Stimulated activated CD4-positive, alpha-beta T cell treated with anti-CD3 and anti-CD28 coated beads, Interleukin-15, amount 100 ng/mL, for 24 hours (primary cell): ENCODE measurements around the gene CTBS.
A peak's percentile ranks its signal among the peaks of the same experiment; 100 is the strongest.
"Not testable (repeated sequence)": the region's sequence is repeated elsewhere in the genome, so short reads cannot be mapped to it uniquely, and the experiment has no call there.

Experiments
- DNase-seq: peaks from one replicate; pipeline ENCODE4 v3.0.0-alpha.2; 2020

The CTBS gene, protein sequence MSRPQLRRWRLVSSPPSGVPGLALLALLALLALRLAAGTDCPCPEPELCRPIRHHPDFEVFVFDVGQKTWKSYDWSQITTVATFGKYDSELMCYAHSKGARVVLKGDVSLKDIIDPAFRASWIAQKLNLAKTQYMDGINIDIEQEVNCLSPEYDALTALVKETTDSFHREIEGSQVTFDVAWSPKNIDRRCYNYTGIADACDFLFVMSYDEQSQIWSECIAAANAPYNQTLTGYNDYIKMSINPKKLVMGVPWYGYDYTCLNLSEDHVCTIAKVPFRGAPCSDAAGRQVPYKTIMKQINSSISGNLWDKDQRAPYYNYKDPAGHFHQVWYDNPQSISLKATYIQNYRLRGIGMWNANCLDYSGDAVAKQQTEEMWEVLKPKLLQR

DNA sequence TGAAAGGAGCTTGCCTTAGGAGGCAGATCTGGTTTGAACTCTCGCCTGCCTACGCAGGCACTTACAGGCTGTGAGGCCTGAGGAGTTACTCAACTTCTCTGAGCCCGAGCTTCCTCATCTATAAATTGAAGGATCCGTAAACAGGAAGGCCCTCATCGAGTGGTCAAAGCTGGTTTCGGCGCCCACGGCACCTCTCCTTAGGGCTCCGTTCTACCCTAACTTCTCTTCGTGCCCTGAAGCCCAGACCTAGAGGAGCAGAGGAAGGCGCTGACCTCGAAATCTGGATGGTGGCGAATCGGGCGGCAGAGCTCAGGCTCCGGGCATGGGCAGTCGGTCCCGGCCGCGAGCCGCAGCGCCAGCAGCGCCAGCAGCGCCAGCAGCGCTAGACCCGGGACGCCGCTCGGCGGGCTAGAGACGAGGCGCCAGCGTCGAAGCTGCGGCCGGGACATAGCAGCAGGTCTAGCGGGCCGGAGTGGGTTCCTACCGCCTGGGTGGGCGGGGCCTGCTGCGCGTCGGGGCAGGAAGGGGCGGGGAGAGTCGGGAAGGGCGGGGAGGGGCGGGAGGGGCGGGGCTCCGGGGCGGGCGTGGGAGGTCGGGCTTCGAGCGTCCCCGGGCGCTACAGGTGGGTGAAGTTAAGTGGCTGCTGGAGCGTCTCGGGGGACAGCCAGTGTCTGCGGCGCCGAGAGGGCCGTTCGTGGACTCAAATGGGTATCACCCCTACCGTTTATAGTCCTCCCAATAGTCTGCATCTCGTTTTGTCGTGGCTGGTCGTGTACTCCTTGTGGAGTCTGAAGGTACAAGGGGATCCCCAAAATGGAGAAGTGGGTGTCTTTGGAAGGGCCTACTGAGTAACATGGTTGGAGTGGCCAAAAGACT, at the start of gene CTBS:
Gene CTBS (minus strand): TSS at position 474 of the 876 bp plus-strand sequence. CDS start 25 bp downstream, at position 449.
- DNase-seq = peak; percentile 89

DNA sequence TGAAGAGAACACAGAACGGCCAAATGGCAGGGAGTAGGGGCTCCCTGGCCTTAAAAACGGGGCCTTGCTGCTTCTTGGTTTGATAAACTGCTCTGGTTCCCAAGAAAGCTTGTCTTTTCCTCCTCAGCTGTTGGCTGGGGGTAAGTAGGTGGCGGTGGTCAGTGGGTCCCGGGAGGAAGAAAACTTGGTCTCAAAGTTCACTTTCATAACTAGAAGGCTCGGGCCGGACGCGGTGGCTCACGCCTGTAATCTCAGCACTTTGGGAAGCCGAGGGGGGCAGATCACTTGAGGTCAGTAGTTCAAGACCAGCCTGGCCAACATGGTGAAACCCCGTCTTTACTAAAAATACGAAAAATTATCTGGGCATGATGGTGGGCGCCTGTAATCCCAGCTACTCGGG, 47.3 kb upstream of the CTBS start:
- DNase-seq = no peak

DNA sequence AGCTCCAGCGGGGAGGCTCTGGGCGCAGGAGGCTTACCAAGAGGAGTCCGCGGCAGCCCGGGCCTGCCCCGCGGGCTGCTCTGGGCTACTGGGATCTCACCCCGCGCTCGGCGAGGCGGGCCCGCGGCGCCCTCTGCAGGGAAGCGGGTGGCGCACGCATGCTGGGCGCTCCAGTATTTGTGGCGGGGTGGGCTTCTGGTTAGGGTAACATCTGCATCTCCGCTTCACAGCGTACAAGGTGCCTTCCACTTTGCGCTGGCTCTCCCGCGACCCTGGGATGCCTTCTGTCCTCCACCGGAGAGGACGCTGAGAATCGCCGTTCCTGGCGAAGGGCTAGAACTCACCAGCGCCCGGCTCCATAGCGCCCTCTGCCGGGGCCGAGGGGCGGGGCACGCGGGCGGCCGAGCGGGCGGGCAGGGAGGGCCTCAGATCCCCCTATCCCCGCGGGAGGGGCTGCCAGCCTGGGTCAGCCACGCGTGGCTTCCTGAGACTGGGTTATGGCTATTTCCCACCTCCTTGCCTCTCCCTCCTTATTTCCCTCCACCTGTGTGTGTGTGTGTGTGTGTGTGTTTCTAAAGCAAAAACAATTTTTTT, 46.6 kb upstream of the CTBS start:
- peak; percentile 85 for DNase-seq

DNA sequence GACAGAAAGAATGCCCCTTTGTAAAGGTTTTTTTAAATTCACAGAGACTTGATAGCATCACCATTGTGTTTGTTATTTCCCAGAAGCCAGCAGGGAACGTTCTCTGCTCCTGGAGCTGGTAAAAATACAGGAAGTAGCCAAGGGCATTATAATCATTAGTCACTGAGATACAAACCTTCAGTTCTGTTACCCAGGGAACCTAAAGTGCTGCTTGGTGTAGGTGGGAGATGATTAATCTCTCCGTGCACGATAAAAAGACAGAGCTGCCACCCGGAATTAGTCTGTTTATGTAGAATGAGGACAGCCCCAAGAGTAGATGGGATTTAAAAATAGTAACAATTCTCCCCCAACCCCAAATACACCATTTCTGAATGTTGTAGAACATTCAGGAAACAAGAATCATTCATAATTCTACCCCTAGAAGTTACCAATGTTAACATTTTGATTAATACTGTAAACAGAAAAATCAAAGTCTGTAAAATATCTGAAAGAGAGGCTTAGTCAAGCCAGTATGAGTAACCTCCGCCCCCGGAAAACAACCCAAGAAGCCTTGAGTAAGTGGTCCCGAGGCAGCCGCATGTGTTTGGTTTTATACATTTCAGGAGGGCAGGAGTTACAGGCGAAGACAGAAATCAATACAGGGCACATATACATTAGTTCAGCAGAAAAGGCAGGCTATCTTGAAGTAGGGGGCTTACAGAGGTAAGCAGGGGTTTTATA, 45.3 kb upstream of the CTBS start:
- DNase-seq = peak; percentile 79

DNA sequence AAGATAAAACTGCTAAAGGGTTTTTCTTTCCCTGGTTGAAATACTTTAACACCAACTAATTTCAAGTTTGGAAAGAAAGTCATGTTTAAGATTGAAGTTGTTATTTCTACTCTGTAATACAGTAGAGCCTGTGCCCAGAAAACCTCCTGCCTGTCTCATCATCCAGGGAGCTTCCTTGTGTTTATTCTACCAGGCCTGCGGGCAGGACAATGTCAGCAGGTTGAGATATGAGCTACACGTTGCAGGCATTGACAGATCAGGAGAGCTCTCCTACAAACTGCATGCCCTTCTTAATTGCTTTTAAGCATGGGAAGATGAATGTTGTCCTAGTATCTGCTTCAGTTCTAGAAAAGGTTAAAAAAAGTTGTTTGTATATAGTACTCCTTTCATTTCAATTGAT, 43.1 kb upstream of the CTBS start:
- DNase-seq = no peak

DNA sequence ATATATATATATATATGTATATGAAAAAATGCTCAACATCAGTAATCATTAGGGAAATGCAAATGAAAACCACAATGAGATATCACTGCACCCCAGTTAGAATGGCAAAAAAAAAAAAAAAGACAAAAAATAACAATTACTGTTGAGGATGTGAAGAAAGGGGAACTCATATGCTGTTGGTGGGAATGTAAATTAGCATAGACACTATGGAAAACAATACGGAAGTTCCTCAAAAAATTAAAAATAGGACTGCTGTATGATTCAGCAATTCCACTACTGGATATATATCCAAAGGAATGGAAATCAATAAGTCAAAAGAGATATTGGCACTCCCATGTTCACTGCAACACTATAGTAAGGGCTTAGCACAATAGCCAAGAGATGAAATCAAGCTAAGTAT, 41.5 kb upstream of the CTBS start:
- no peak for DNase-seq

DNA sequence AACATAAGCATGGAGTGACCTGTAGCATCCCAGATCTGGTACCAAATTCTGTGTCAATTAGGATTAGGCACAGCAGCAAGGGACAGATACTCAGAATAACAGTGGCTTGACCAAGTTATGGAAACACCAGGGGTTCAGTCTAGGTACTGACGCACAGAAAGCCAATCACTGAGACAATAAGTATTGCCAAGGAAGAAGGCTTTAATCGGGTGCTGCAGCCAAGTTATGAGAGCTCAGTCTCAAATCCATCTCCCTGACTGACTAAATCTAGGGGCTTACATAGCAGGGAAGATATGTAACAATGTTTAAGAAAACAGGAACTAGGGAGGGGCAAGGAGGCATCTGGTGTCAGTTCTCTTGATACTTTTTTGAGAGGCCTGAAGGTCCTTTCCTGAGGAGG, 39.6 kb upstream of the CTBS start:
- DNase-seq = no peak

DNA sequence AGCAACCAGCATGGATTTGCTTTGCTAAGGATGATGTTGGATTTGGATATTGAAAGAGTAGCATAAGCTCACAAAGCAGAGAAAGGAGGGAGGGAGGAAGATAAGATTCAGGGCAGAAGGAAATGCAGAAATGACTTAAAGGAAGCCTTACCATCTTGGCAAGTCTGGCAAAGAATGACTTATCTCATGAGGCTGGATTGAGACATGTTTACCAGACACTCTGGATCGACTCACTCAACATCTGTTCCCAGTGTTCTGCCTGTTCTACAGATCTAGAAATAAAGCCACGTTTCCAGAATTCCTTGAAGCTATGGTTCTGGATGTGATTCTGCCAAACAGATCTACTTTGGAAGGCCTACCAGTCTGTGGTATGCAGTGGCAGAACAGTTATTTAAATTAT, 38.8 kb upstream of the CTBS start:
- DNase-seq = no peak

DNA sequence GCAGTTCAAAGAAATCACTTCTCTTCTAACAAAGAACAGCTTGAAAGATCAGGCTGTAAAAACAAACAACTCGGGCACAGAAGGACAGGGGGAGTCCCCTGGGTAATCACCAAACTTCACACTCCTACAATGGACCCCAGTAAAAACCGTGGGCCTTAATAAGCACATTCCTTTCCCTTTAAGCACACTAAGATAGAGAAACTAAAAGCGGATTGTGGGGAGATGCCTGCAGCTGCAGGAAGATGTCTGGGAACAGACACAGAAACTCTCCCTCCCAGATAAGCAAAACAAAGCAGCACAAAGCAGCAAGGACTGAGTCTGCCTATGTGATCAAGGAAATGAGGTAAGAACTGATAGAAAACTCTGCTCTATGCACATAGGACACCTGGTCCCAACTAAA, 37.6 kb upstream of the CTBS start:
- no peak for DNase-seq

DNA sequence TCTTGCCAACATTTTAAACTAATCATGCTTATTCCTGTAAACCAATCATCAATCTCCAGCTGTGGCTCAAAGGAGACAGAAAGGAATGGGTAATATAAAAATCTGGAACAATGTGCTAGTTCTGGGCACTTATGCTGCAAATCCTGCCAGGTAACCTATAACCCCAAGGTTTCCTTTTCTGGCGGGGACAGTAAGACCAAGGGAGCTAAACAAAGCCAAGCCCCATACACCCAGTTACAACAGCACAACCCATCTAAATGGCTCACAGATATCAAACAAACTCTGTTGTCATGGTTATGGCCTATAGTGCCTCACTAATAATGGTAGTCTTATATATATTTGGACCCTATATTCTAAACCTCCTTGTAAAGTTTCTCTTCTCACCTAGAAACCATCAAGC, 36.9 kb upstream of the CTBS start:
- no peak for DNase-seq

DNA sequence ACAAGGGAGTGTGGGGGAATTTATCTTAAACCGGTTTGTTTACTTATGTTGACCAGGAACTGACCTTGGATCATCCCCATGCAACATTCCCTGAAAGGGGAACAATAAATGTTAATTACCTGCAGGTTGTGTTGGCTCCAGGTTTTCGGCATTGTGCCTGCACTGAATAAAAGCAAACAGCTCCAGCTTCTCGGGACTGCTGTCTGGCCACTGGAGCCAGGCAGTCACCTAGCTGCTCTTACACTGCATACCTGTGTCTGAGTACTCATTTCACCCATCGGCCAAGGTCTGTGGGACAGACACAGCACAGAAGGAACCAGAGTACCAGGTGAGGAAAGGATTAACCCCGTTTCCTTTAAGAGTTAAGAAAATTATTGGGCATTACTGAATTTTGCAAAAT, 32.7 kb upstream of the CTBS start:
- DNase-seq = no peak

DNA sequence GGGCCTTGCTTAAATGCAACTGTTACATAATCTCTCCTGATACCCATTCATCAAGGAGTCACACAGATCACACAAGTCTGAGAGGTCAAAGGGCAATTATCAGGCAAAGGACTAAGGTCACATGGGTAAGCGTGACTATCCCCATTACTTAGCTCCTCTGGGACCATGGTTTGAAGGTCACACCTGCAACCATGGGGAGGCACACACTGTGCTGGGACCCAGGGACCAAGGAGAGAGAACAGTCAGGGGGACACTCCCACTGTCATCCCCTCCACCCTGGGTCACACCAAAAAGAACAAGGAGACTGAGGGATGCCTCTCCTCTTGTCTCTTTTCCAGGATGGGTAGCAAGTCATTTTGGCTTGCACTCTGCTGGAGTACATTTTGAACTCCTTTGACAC, 30.9 kb upstream of the CTBS start:
- DNase-seq = no peak

DNA sequence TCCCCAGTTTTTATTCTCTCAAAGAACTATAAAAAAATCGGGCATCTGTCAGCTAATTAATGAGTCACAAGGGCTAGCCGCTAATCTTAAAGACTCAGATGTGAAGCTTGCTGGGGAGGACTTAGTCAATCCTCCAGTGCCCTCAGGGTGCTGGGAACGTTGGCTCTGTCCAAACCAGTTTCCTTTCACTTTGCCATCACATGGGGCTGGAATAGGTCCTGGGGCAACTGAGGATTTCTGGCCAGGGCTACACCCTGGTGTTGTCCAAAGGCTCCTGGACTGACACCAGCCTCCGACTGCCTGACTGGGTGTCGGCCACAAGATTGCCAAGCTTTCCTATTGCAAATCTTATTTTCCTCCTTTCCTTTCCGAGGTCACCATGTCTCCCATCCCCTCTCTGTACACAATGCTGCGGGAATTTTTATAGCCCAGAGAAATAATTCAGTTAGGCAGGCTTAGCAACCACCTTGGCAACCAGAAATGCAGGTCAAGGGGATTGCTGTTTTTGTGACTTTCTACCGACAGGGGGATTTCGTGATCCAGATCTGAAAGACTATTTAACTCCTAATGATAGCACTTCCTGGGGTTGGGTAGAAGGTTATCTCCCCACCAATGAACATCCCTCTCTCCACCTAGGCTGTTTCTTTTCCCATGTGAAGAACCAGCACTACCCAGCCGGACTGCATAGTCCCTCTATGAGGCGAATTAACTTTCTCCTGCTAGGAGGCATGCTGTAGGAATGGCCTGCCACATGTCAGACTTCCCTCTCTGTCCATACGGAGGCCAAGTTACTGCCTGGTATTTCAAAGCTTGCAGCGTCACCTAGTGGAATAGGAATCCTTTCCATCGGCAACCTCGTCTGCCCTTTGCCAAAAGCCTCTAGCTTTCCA, 29.9 kb upstream of the CTBS start:
- no peak for DNase-seq

DNA sequence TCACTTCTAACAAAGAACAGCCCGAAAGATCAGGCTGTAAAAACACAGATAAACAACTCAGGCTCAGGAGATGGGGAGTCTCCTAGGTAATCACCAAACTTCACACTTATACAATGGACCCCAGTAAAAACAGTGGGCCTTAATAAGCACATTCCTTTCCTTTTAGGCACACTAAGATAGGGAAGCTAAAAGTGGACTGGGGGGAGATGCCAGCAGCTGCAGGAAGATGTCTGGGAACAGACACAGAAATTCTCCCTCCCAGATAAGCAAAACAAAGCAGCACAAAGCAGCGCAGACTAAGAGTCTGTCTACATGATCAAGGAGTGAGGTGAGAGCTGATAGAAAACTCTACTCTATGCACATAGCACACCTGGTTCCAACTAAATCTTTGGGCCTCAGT, 29.0 kb upstream of the CTBS start:
- DNase-seq = no peak

DNA sequence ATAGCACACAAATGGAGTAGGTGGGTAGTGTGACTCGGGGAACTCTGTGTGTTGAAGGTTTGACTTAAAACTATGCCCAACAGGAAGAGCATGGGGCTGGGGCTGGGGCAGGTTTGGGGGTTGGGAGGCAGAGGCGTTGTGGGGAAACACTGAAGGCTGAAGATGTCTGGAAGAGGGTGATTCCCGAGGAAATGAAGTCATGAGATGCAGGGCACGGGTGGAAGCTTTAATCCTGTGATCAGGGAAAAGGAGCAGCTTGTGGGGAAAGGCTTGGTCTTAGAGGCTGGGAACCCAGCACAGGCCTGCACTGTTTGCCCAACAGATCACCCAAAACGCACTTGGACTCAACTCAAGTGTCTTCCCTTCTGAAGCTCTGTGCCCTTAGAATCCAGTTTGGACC, 26.6 kb upstream of the CTBS start:
- no peak for DNase-seq

DNA sequence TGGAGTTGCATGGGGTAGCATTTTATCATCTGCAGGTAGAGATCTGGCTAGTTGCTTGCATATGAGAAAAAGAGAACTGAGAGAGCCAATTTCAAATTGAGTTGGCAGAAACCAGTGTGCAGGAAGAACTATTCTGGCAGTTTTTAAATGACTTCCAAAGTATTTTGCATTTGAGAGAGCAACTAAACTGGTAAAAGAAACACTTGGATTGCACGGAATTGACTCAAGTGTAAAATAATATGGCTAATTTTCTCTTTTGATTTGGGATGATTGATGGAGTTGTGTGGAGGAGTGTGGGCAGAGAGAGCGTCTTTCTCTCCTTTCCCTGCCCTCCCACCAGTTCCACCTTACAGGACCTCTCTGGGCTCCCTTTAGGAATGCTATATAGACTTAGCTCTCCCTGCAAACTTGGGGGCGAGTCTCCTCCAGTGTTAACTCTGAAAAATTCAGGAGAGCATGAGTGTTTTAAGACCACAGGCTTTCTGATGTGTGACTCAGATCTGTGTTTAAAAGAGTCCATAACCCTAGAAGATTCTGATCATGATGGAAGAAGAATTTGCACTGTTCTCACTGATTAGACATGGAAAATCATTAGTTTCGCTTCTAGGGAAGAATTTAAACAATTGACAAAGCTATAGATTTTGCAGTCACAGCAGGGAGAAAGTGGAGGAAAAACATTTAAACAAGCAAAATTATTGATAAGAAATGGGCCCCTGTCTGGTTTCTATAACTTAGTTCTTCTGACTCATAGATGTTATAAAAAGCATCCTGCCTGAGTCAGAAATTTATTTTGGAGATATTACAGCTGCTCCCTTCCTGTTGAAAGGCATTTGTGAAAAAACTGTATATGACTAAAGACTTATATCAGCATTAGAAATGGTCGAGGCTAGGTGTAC, 24.9 kb upstream of the CTBS start:
- no peak for DNase-seq

DNA sequence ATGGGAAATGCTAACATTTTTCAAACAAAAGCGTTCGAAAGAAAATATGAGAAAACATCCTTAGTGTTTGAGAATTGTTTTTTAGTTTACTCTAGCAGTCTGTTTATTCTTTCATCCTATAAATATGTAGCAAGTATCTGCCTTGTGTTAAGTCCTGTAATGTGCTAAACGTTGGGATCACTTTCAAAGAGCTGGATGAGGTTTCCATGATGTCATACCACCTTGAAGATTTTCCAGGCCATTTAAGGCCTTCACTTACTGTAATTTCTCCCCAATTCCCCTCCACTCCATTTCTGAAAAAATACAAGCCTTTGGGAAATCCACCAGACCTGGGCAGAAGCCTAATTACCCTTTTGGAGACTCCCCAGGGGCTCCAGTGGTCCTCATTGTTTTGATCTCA, 24.2 kb upstream of the CTBS start:
- DNase-seq = no peak

DNA sequence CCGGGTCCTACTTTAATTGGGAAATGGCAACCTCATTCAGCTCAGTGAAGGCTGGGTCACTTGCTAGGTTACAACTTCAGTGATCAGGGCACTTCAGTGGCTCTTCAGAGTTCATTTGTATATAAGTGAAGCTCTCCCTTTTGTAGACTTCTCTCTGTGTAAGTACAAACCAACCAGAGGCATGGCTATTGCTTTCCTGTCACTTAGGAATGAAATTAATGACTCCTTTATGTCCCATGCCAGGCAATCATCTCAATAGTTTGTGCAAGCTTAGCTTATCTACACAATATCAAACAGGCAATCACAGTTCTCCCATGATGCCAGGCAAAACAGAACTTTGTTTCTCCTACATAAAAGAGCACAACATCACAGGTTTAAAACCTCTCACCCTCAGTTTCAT, 22.8 kb upstream of the CTBS start:
- no peak for DNase-seq

DNA sequence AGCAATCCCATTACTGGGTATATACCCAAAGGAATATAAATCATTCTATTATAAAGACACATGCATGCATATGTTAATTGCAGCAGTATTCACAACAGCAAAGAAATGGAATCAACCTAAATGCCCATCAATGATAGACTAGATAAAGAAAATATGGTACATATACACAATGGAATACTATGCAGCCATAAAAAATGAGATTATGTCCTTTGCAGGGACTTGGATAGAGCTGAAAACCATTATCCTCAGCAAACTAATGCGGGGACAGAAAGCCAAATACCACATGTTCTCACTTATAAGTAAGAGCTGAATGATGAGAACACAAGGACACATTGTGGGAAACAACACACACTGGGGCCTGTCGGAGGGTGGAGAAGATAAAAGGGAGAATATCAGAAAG, 20.7 kb upstream of the CTBS start:
- not testable (repeated sequence) for DNase-seq

DNA sequence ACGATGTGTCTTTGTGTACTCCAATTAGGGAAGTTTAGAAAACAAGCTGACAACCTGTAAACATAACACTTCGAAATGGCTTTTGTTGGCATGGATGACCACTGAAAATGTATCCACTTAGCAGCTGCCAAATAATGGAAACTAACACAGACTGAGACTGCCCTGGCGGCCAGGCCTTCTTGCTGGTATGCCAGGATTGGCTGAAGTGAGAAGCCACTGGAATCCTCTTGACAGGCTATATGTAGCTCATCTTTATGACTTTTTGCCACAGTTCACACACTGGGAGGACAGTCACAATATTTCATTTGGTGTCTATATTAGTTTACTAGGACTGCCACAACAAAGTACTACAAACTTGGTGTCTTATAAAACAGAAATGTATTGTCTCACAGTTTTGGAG, 12.9 kb upstream of the CTBS start:
- DNase-seq = no peak

DNA sequence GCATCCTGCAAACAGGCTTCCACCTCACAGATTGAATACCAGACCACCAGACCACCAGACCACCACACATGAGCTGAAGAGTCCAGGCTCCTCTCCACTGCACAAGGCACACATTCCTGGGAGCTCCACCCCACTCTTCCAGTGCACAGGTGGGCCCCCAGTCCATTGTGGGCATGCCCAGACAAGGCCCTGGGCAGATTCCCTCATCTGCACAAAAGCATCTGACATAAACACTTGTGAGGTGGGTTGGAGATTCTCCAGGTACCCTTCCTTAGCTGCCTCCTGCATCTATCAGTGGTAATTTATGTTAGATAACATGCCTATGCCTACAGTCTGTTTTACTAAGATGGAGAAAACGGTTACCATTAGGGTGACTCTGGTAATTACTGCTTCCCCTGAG, 11.6 kb upstream of the CTBS start:
- DNase-seq = no peak
